Measurements from ENCODE around the gene CA10.

CA10 gene

GRCh38 chr17:51946311-51946710, 212.2 kb downstream of the CA10 start:
- DNase-seq = no peak

GRCh38 chr17:51941272-51941671, 217.2 kb downstream of the CA10 start:
- DNase-seq = no peak

GRCh38 chr17:51937264-51937663, 221.2 kb downstream of the CA10 start:
- no peak for DNase-seq

GRCh38 chr17:51935477-51935876, 223.0 kb downstream of the CA10 start:
- no peak for DNase-seq

GRCh38 chr17:51933647-51934046, 224.9 kb downstream of the CA10 start:
- DNase-seq = no peak

GRCh38 chr17:51926448-51926847, 232.1 kb downstream of the CA10 start:
- no peak for DNase-seq

- no peak for DNase-seq
Measured at GRCh38 chr17:51921500-51921899, 237.0 kb downstream of the CA10 start.

GRCh38 chr17:51914577-51914976, 243.9 kb downstream of the CA10 start:
- DNase-seq = no peak

- DNase-seq = no peak
Measured at GRCh38 chr17:51913491-51914205, 244.9 kb downstream of the CA10 start.

GRCh38 chr17:51912939-51913338, 245.6 kb downstream of the CA10 start:
- DNase-seq = no peak

- DNase-seq = no peak
Measured at GRCh38 chr17:51911237-51911636, 247.3 kb downstream of the CA10 start.

GRCh38 chr17:51909971-51910370, 248.5 kb downstream of the CA10 start:
- DNase-seq = no peak

- DNase-seq = no peak
Measured at GRCh38 chr17:51908841-51909537, 249.5 kb downstream of the CA10 start.

GRCh38 chr17:51907041-51907440, 251.5 kb downstream of the CA10 start:
- DNase-seq = no peak

- no peak for DNase-seq
Measured at GRCh38 chr17:51904379-51904778, 254.1 kb downstream of the CA10 start.

GRCh38 chr17:51901242-51901641, 257.3 kb downstream of the CA10 start:
- DNase-seq = no peak

GRCh38 chr17:51891936-51892335, 266.6 kb downstream of the CA10 start:
- no peak for DNase-seq

- DNase-seq = no peak
Measured at GRCh38 chr17:51890710-51891109, 267.8 kb downstream of the CA10 start.

- DNase-seq = no peak
Measured at GRCh38 chr17:51888816-51889215, 269.7 kb downstream of the CA10 start.

GRCh38 chr17:51876986-51877385, 281.5 kb downstream of the CA10 start:
- DNase-seq = no peak

GRCh38 chr17:51873302-51873701, 285.2 kb downstream of the CA10 start:
- DNase-seq = no peak

GRCh38 chr17:51869387-51869786, 289.1 kb downstream of the CA10 start:
- no peak for DNase-seq

- no peak for DNase-seq
Measured at GRCh38 chr17:51860954-51861561, 297.5 kb downstream of the CA10 start.

- DNase-seq = no peak
Measured at GRCh38 chr17:51857052-51857597, 301.4 kb downstream of the CA10 start.

Data from NCI-H1105 treated with DMSO at 0.1 percent for 48 hours (cell line).